ENCODE measurements around the gene OLIG3.

DNA sequence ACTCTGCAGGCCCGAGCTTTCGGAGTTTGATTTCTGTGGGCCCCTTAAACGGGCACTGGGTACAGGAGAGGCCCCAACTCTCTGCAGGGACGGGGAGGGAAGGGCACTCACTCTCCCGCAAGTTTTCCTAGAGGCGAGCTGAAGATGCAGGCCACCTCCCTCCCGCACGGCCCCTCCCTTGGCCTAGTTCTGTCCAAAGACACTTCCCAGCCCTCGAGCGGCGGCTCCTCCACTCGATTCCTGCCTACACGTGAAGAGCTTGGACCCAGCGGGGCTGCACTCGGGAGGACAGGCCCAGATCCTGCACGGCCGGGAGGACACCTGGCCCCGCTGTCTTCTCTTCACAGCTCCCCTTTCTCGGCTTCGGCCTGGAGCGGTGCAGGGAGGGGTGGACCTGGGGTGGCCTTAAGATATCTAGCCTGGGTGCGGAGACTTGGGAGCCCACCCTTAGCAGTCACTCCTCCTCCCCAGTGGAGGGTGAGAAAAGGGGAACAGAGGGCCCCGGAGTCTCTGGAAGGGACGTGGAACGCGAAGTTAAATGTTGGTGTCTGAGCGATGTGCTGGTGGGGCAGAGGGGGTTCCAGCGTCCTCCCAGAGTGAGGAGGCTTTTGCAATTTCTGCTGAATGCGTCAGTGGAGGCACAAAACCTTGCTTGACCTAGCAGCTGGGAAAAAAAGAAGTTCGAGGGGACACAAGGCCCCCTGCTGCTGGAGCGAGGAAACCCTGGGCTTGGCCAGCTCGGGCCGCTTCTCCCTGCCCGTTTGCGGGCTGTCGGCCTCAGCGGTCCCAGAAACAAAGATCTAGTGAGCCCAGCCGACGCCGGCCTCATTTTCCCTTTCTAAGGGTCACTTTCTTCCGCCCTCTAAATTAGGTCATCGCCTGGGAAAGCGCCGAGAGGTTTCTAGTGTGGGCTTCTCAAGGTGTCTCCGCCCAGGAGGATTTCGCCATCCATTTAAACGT is 4.9 kb downstream of the OLIG3 start:
- TF ChIP-seq, protein P1, sequence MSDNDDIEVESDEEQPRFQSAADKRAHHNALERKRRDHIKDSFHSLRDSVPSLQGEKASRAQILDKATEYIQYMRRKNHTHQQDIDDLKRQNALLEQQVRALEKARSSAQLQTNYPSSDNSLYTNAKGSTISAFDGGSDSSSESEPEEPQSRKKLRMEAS (IDR thresholded peaks at IDR 0.05) = no peak
- TF ChIP-seq EGR1 (IDR thresholded peaks at IDR 0.05) (no peak), TAF1 (IDR thresholded peaks at IDR 0.05; ENCODE audit: low read depth) (no peak), YY1 (IDR thresholded peaks at IDR 0.05; ENCODE audit: low read depth) (no peak), EP300 (IDR thresholded peaks at IDR 0.05; ENCODE audit: borderline replicate concordance) (no peak), TEAD4 (IDR thresholded peaks at IDR 0.05) (no peak), RAD21 (IDR thresholded peaks at IDR 0.05; ENCODE audit: low read depth) (no peak), CREB1 (IDR thresholded peaks at IDR 0.05; ENCODE audit: low read depth) (no peak), CEBPB (IDR thresholded peaks at IDR 0.05) (no peak), NFIC (IDR thresholded peaks at IDR 0.05) (no peak)
- TF ChIP-seq, protein P2, sequence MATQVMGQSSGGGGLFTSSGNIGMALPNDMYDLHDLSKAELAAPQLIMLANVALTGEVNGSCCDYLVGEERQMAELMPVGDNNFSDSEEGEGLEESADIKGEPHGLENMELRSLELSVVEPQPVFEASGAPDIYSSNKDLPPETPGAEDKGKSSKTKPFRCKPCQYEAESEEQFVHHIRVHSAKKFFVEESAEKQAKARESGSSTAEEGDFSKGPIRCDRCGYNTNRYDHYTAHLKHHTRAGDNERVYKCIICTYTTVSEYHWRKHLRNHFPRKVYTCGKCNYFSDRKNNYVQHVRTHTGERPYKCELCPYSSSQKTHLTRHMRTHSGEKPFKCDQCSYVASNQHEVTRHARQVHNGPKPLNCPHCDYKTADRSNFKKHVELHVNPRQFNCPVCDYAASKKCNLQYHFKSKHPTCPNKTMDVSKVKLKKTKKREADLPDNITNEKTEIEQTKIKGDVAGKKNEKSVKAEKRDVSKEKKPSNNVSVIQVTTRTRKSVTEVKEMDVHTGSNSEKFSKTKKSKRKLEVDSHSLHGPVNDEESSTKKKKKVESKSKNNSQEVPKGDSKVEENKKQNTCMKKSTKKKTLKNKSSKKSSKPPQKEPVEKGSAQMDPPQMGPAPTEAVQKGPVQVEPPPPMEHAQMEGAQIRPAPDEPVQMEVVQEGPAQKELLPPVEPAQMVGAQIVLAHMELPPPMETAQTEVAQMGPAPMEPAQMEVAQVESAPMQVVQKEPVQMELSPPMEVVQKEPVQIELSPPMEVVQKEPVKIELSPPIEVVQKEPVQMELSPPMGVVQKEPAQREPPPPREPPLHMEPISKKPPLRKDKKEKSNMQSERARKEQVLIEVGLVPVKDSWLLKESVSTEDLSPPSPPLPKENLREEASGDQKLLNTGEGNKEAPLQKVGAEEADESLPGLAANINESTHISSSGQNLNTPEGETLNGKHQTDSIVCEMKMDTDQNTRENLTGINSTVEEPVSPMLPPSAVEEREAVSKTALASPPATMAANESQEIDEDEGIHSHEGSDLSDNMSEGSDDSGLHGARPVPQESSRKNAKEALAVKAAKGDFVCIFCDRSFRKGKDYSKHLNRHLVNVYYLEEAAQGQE (IDR thresholded peaks at IDR 0.05; ENCODE audit: low read depth) = no peak

Data from Ishikawa (cell line).